HG03103 (cell line): ENCODE data around the gene KRT83.
"Not testable (repeated sequence)": the region's sequence is repeated elsewhere in the genome, so short reads cannot be mapped to it uniquely, and the experiment has no call there.

ENCODE experiments used
- ATAC-seq: cut with Tn5 transposase; IDR thresholded peaks from one replicate; pipeline ENCODE4 v1.9.1; 2021; ENCODE audit warnings: low read depth; ENCODE audit not compliant: unreplicated experiment

Gene KRT83

DNA sequence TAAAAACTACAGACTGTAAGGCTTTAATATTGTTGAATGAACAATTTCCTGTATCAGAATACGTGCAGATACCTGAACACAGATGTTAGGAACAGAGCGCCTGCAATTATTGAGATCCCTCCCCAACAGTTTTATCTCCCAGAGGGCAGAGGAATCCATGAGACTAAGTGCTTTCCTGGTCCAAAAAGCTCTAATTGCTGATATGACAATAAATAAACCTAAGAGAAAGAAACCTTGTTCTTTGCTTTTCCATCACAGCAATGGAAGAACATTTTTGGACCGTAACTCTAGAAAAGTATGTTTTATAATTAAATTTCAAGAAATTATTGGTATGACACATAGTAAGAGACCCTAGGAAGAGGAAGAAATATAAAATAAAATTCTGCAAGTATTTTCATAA, 13.0 kb upstream of the KRT83 start:
- ATAC-seq = no peak

DNA sequence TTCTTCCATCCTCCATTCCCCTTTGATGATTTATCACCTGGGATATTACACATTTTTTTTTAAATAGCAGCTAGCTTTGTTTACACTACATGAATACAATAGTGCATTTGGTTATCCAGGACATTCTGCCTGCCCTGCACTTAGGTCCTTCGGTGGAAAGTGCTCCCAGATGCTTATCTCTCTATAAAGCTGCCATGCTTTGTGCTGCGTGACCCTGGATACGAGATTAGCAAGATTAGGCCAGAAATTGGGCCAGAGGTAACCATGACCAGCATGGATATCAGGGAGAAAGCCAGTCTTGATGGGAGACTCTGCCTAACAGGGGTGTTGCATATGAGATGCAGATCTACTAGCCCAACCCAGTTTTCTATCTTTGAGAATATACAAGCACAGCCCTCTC, 12.1 kb upstream of the KRT83 start:
- ATAC-seq = no peak

- no peak for ATAC-seq
These were observed 11.2 kb upstream of the KRT83 start for GRCh38 chr12:52332381-52332780.

DNA sequence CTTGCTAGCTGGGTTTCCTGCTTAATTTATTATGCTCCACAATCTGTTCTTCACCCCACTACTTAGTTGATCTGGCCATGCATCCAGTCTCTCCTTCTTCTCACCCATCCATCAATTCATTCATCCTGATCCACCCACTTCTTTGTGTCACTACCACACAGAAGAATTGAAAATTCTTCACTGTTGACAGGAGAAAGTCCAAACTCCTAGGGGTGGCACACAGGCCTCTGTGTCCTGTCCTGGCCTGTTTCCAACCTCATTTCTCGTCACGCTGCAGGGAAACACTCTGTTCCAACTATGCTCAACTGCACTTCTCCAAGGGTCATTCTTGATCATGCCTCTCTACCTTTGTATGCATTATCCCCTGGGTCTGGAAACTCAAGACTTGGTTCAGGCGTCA, 10.6 kb upstream of the KRT83 start:
- no peak for ATAC-seq

DNA sequence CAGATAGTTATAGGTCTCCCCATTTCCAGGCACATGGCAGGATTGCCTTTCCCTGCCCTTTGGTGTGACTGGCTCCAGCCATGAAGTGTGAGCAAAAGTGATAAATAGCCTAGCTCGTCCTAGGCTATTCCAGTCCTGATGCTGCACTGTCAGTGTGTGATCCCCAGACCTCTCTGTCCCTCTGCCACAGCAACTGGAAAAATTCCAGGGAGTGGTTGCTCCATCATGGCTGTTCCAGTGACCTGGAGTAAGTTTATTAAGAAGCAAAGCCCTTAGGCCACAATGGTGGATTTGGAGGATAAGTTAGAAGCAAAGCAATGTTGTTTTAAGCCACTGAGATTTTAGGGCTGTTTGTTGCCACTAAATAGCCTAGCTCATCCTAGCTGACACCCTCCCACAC, 9.8 kb upstream of the KRT83 start:
- ATAC-seq = no peak

DNA sequence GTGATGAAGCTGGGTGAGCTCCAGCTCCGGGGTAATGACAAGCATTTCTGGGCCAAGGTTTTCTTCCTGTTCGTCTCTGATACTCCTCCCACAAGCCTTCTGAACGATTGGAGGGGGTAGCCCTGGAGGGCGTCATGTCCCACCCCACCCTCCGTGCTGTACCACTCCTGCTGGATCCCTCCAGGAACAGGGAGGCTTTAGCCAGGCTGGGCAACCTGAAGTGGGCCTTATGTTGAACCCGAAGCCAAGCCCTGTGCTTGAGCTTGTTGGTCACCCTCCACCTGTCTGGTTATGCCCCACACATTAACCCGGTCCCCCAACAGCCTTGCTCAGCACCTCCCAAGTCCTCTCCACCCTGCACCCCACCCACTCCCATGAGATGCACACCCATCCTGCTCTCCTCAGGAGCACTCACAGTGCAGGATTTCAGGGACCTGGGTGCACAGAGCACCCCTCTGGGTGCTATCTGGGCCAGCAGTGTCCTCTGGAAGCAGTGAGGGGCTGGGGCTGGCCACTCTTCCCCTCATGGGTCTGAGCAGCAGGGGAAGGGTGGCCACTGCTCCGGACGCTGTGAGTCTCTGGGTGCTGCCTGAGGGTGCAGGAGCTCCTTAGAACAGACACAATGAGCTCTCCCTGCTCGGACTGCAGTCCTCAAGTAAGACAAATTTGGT, 6.8 kb upstream of the KRT83 start:
- ATAC-seq = no peak

DNA sequence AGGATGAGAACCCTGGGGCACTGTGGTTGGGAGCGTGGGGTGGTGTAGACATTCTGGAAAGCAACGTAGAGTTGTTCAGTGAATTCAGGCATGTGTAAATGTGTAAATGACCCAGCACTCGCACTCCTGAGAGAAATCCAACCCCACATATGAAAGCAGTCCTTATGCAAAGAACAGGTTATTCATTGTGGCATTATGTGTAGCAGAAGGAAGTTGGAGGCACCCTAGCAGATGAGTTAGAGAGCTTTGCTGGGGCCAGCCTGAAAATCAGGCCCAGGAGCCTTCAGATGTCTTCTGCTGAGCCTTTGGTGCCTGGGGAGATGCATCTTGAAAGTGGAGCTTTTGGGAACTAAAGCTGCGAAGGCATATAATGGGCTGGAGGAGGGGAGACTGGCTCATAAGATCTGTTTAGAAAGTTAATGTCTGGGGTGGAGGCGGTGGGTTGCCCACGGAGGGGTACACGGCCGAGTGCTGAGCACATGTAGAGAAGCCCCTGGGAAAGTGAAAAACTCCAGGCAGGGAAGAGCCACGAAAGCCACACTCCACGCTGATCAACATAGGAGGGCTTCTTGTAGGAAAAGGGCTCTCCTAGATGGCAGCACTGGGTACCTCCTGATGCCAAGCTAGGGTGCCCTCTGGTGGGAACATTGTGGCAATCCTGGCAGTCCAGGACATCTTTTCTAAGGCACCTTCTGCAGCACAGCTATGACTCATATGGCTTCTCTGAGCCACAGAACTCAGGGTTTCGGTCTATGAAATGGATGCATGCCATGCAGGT, 6.0 kb upstream of the KRT83 start:
- ATAC-seq = peak; percentile 85

GRCh38 chr12:52324153-52324444, 2.9 kb upstream of the KRT83 start:
- ATAC-seq = no peak

DNA sequence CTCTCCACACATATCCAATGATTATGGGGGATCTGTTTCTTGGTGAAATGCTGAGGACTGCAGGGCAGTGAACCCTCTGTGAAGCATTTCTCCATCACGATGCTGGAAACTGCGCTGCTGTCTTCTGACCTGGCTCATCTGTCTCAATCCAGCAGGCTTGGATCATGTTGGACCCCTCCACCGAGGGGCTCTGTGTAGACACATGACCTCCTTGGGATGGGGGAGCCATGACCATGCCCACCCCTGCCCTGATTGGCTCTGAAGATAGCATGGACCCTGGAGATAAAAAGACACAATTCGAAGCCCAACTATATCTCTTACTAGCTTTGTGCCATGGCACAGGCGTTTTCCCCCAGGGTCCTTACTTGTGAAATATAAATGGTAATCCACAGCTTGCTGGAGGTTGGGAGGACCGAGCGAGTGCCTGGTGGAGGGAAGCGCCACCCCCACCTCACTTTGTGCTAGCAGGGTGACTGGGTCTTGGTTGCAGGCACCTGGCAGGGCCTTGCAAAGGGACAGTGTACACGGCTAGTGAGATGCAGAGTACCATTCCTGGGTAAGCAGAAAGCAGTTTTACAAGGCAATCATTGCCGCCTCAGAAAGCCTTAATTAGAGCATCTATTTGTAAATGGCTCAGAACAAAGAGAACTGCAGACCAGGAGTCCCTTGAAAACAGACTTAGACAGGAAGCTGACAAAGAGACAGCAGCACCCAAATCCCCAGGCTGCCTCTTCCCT, 2.4 kb upstream of the KRT83 start:
- ATAC-seq = no peak

- no peak for ATAC-seq
These were observed 1.8 kb upstream of the KRT83 start for GRCh38 chr12:52323001-52323400.

DNA sequence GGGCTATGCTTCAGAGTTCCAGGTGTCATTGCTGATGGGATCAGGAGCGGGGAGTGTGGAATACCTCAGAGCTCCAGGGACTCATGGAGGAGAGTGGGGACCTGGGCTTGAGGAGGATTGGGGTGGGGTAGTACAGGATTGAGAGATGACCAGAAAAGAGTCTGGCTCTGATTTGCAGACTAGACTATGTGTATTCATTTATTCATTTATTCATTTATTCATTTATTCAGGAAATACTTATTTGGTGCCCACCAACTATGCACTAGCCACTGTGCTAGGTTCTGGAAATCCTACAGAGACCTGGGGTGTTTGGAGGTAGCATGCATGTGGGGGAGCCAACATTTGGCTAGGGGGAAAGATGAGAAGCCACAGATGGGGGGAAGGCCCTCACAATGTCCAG, 871 bp upstream of the KRT83 start:
- no peak for ATAC-seq

GRCh38 chr12:52321418-52321817, 220 bp upstream of the KRT83 start:
- no peak for ATAC-seq

- ATAC-seq = no peak
These were observed 2.1 kb downstream of the KRT83 start for GRCh38 chr12:52319097-52319496.

DNA sequence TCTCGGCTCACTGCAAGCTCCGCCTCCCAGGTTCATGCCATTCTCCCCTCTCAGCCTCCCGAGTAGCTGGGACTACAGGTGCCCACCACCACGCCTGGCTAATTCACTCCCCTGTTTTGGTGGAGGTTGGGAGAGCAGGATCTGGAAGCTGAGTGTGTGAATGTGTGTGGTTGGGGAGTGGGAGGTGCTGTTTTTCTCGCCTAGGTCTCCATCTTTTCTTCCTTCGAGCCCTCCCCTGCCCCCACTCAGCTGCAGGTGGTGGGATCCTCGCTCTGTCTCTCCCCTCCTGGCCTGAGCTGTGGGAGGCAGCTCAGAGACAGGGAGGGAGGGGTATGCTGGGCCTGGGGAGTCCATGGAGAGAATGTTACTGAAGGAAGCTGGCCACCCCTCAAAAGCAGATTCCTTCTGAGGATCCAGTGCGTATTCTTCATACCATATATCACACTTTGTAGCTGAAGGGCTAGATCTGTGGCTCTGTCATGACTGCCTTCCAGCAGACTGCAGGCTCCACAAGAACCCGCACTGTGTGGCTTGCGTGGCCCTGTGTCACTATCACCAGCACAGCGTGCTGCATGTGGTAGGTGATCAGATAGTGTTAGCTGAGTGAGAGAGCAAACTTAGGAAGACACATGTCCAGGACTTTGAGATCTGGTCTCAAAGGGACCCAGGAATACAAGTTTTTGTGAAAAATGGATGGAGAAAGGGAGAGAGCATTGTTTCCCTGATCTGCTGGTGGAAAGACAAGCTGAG, 2.8 kb downstream of the KRT83 start:
- ATAC-seq = no peak

GRCh38 chr12:52317468-52318052, 3.6 kb downstream of the KRT83 start:
- no peak for ATAC-seq

GRCh38 chr12:52316701-52317100, 4.5 kb downstream of the KRT83 start:
- no peak for ATAC-seq

GRCh38 chr12:52316290-52316689, 4.9 kb downstream of the KRT83 start:
- no peak for ATAC-seq

- ATAC-seq = not testable (repeated sequence)
These were observed 5.5 kb downstream of the KRT83 start for GRCh38 chr12:52315721-52316120.

DNA sequence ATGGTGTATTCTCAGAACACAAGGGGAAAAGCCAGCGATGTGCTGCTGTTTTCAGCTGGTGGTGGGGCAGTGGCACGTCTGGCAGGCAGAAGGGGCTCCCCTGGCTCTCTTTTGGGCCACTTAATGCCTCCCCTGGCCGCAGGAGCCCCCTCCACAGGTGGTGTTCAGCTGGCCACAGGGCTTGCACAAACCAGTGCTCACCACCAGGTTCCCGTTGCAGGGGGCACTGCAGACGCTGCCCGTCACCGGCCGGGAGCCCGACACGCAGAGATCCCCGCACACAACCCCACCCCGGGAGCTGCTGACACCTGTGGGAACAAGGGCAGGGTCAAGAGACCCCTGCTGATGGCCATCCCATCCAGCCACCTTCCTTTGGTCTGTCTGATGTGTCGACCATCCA, 6.7 kb downstream of the KRT83 start:
- ATAC-seq = no peak

DNA sequence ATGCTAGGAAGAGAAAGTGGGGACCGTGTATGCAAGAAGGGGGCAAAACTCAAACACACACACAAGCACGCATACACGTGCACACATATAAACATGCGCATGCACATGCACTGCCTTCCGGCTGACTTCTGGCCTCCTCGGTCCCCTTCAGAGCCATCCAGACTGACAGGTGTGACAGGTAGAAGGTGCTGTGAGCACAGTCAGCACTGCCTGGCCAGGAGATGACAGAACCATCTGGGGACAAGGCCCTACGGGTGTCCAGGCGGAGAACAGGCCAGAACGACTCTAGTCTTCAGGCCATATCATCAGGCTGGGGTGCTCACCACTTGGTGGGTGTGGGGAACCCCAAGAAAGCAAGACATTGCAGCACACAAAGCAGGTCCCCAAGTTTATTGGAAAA, 7.3 kb downstream of the KRT83 start:
- no peak for ATAC-seq

DNA sequence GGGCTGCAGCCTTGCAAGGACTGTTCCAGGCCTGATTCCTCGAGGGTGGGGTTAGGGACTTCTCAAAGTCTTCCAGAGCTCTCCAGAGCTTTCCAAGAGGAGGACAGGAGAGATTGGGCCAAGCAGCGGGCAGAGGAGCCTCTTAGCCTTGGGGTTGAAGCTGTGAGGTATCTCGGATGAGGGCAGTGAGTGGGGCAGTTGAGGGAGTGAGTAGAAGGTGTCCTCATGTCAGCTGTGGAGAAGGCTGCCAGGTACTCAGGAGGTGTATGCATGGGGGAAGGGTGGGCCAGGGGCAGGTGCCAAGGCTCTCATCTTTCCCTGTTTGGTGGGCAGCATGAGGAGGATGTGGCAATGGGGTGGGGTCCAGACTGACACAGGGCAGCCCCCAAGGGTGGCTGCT, 7.7 kb downstream of the KRT83 start:
- no peak for ATAC-seq
